K562 (cell line): Measurements from ENCODE around the gene RAB38. TPM values are rescaled to one million over a fixed set of nuclear protein-coding genes. Genes with fewer than 3 reads are reported as not detected.

ENCODE experiments used
- ATAC-seq: fragments of 200-7000 bp; cut with Tn5 transposase; 3 replicates; pipeline ENCODE4 v1.9.1; 2020; ENCODE audit warnings: moderate library complexity
- BruUV-seq: library from RNA; stranded (reverse); fragments of 400-500 nt; replicated peaks from 2 replicates; lab custom pipeline; 2021; lab: Mats Ljungman, UMichigan
- CTCF ChIA-PET: fragments of 300-600 bp; formaldehyde crosslinking; extraction: SDS; loops from one replicate; lab custom pipeline; 2021; ENCODE audit warnings: low intra/inter-chr PET ratio; lab: Yijun Ruan, JAX
- POLR2A ChIA-PET: fragments of 300-600, 350-650 bp; sonication (Branson Sonifier 250); formaldehyde crosslinking; extraction: SDS; loops from one replicate; lab custom pipeline; 2021; ENCODE audit warnings: antibody characterized with exemption, inconsistent platforms; lab: Yijun Ruan, JAX
- DNase-seq, 4 experiments: peaks; one replicate each; pipeline versions ENCODE4 v3.0.0 to v3.0.0-alpha.2; 2011 to 2018; ENCODE audit warnings: low spot score in 3 of 4, mixed read lengths in 3 of 4; ENCODE audit errors: extremely low read depth in 1 of 4
- FAIRE-seq: peaks from 2 replicates; lab custom pipeline; 2011; peaks lifted over from hg19 to GRCh38; lab: Jason Lieb, UNC
- H2AFZ ChIP-seq: 2 replicates; pipeline ENCODE4 v1.6.0; 2011; ENCODE audit warnings: low read depth, low read length, control low read depth, inconsistent platforms
- H3K27ac ChIP-seq: fragments of 200-600 bp; 3 replicates; pipeline ENCODE4 v1.8.0; 2011; ENCODE audit warnings: low read depth, mild to moderate bottlenecking, control low read depth, inconsistent platforms, low read length, moderate library complexity, mixed read lengths; ENCODE audit errors: extremely low read depth
- H3K27me3 ChIP-seq, 2 experiments: fragments of 300-600 bp in 1 of 2; 2 replicates in 1 of 2; 3 replicates in 1 of 2; pipeline versions ENCODE4 v1.6.0 to v1.8.0; 2011; ENCODE audit warnings: inconsistent platforms in 2 of 2, low read length in 2 of 2, mild to moderate bottlenecking in 1 of 2, mixed read lengths in 1 of 2, moderate library complexity in 1 of 2; ENCODE audit not compliant: control insufficient read depth in 2 of 2, insufficient read depth in 2 of 2
- H3K36me3 ChIP-seq: fragments of 300-600 bp; 3 replicates; pipeline ENCODE4 v1.8.0; 2011; ENCODE audit warnings: mild to moderate bottlenecking, low read length, inconsistent platforms; ENCODE audit not compliant: control insufficient read depth, insufficient read depth
- H3K4me1 ChIP-seq, 2 experiments: fragments of 200-600 bp in 1 of 2; replicated peaks in 1 of 2; 2 replicates in 1 of 2; 3 replicates in 1 of 2; pipeline versions ENCODE4 v1.5.1 to v1.8.0; 2011; ENCODE audit warnings: inconsistent platforms in 2 of 2, low read length in 2 of 2, mild to moderate bottlenecking in 1 of 2, mixed read lengths in 1 of 2, moderate library complexity in 1 of 2; ENCODE audit not compliant: control insufficient read depth in 2 of 2, insufficient read depth in 2 of 2
- H3K4me2 ChIP-seq: 2 replicates; pipeline ENCODE4 v1.6.1; 2011; ENCODE audit warnings: low read length, control low read depth, inconsistent platforms, mixed read lengths; ENCODE audit not compliant: insufficient read depth
- H3K4me3 ChIP-seq: fragments of 200-600 bp; sonication (generic), shearing (Covaris generic); 2 replicates; pipeline ENCODE4 v1.5.1; 2016; ENCODE audit warnings: control low read depth, inconsistent platforms
- H3K79me2 ChIP-seq: fragments of 200-600 bp; 3 replicates; pipeline ENCODE4 v1.8.0; 2011; ENCODE audit warnings: low read length, inconsistent platforms; ENCODE audit not compliant: control insufficient read depth, insufficient read depth
- H3K9ac ChIP-seq, 2 experiments: 2 replicates each; pipeline versions ENCODE4 v1.6.0 to v1.6.1; 2011; ENCODE audit warnings: low read depth in 2 of 2, low read length in 2 of 2, control low read depth in 1 of 2, inconsistent platforms in 1 of 2, mild to moderate bottlenecking in 1 of 2, mixed read lengths in 1 of 2; ENCODE audit not compliant: insufficient read depth in 1 of 2
- H3K9me1 ChIP-seq: one replicate; pipeline ENCODE4 v1.6.0; 2011; ENCODE audit warnings: inconsistent platforms, mild to moderate bottlenecking, low read length, moderate library complexity; ENCODE audit not compliant: control insufficient read depth, insufficient read depth
- H3K9me3 ChIP-seq: replicated peaks from 2 replicates; pipeline ENCODE4 v1.5.1; 2011; ENCODE audit warnings: low read depth, low read length, inconsistent platforms; ENCODE audit not compliant: control insufficient read depth, insufficient read depth
- H4K20me1 ChIP-seq: replicated peaks from 2 replicates; pipeline ENCODE4 v1.6.1; 2011; ENCODE audit warnings: low read length, inconsistent platforms, mixed read lengths; ENCODE audit not compliant: control insufficient read depth, insufficient read depth
- AFF4 ChIP-seq: sonication (generic); formaldehyde crosslinking; IDR thresholded peaks from 2 replicates; pipeline ENCODE4 v1.8.0; 2023; ENCODE audit warnings: mild to moderate bottlenecking, missing genetic modification reagents
- C11orf30 ChIP-seq: fragments of 450-650 bp; IDR thresholded peaks from 2 replicates; pipeline ENCODE4 v1.6.1; 2016; ENCODE audit warnings: low read depth, mild to moderate bottlenecking
- CBX8 ChIP-seq: fragments of 200-600 bp; sonication (generic); IDR thresholded peaks from 2 replicates; pipeline ENCODE4 v1.6.1; 2012; ENCODE audit warnings: borderline replicate concordance, mixed run types, low read depth, mild to moderate bottlenecking, moderate library complexity, mixed read lengths, low read length, control low read depth, inconsistent platforms; ENCODE audit not compliant: poor library complexity, severe bottlenecking; ENCODE audit errors: extremely low read depth
- RFX7 ChIP-seq: fragments of 250-450 bp; sonication (Bioruptor Pico); IDR thresholded peaks from 2 replicates; pipeline ENCODE4 v1.5.1; 2021; ENCODE audit warnings: mild to moderate bottlenecking
- SAFB ChIP-seq: fragments of 200-400 bp; formaldehyde crosslinking; IDR thresholded peaks from 2 replicates; pipeline ENCODE4 v1.6.1; 2017; ENCODE audit warnings: low read depth, low read length, borderline replicate concordance
- TCF7 ChIP-seq: sonication (generic); IDR thresholded peaks from 2 replicates; pipeline ENCODE4 v1.6.1; 2016; ENCODE audit warnings: antibody characterized with exemption, borderline replicate concordance
- ZBTB49 ChIP-seq: sonication (generic); formaldehyde crosslinking; IDR thresholded peaks from 2 replicates; pipeline ENCODE4 v1.8.0; 2022; ENCODE audit warnings: missing genetic modification reagents, mild to moderate bottlenecking, borderline replicate concordance
- ZKSCAN3 ChIP-seq: fragments of 250-450 bp; sonication (Bioruptor Pico); IDR thresholded peaks from 2 replicates; pipeline ENCODE4 v1.4.0; 2020
- ZNF280A ChIP-seq: fragments of 450-650 bp; IDR thresholded peaks from 2 replicates; pipeline ENCODE4 v1.6.1; 2018; ENCODE audit warnings: mild to moderate bottlenecking, low read depth; ENCODE audit not compliant: partially characterized antibody
- ZNF507 ChIP-seq: conservative IDR thresholded peaks from 2 replicates; pipeline ENCODE4 v1.6.1; 2017; ENCODE audit warnings: missing genetic modification characterization, missing compliant biosample characterization
- ZNF589 ChIP-seq: fragments of 200-800 bp; sonication (Bioruptor generic); IDR thresholded peaks from 2 replicates; pipeline ENCODE4 v1.6.1; 2016; ENCODE audit warnings: low read depth, missing genetic modification characterization, missing compliant biosample characterization
- ZNF77 ChIP-seq: fragments of 250-450 bp; sonication (Bioruptor Pico); IDR thresholded peaks from 2 replicates; pipeline ENCODE4 v1.5.0; 2020
- WGBS: fragments of 100-300 bp; shearing (Covaris generic); methylation state at CpG from one replicate; pipeline ENCODE4 v1.1.6; 2016; ENCODE audit warnings: low coverage, mixed read lengths; ENCODE audit not compliant: insufficient coverage; ENCODE audit errors: missing lambda C conversion rate; 5-methylcytosine and 5-hydroxymethylcytosine counted together
- in situ Hi-C: fragments of 300-500 bp; cut with MboI; formaldehyde crosslinking; loops from 4 replicates; pipeline ENCODE4 v1.15.0; 2018; ENCODE audit warnings: inconsistent platforms, mixed read lengths
- intact Hi-C: fragments of 100-400 bp; cut with micrococcal nuclease; formaldehyde crosslinking; loops from 2 replicates; pipeline ENCODE4 v1.14.2; 2022
- polyA plus RNA-seq, 8 experiments: library from polyadenylated mRNA; depleted of rRNA in 4 of 8; stranded (reverse) in 5 of 8; unstranded in 3 of 8; fragments of >200 nt; fragmentation: Nextera tagmentation in 2 of 8; fragmentation: Illumina TruSeq in 1 of 8; extraction: Ambion mirVana in 2 of 8; extraction: Trizol in 1 of 8; gene quantifications; 2 replicates each; pipeline versions ENCODE4 v1.2.1 to v1.2.3, GENCODE V29; 2011 to 2014; ENCODE audit warnings: inconsistent platforms in 1 of 8, missing spikeins in 1 of 8
- total RNA-seq, 7 experiments: library from RNA; depleted of rRNA in 6 of 7; stranded (reverse); fragments of >200 nt in 6 of 7; fragmentation: Illumina TruSeq in 2 of 7; extraction: Trizol in 2 of 7; gene quantifications; 2 replicates each; pipeline versions ENCODE4 v1.2.1 to v1.2.3, GENCODE V29; 2011 to 2021; ENCODE audit warnings: low replicate concordance in 1 of 7

The RAB38 gene
- total and polyA plus RNA-seq, 9 of the 15 experiments (the other 6 are each of a cell fraction or from before 2014, with no cell fraction given): 0.59 to 2.9 (median 2.2) TPM

- TF ChIP-seq C11orf30: peak; percentile 34; the same call in 1 of the 2 replicates
- TF ChIP-seq ZNF589 (CRISPR knock-in tag): no peak
- no peak for TF ChIP-seq RFX7 (CRISPR knock-in tag)
- TF ChIP-seq ZNF77: no peak
- TF ChIP-seq CBX8: no peak
- no peak for TF ChIP-seq ZBTB49 (CRISPR knock-in tag)
- no peak for TF ChIP-seq ZNF280A
Observed at GRCh38 chr11:88213406-88213805, 38.2 kb upstream of the RAB38 start (continued).

GRCh38 chr11:88212300-88212699 is 37.1 kb upstream of the RAB38 start:
- Histone ChIP-seq H2AFZ (no peak overlapping the region), H4K20me1 (no peaks in the 10 kb centered on the region), H3K4me1 (no peaks in the 10 kb centered on the region), H3K9ac (no peak overlapping the region), H3K9me1 (no peaks in the 10 kb centered on the region), H3K36me3 (no peaks in the 10 kb centered on the region), H3K79me2 (no peaks in the 10 kb centered on the region), H3K9me3 (no peaks in the 10 kb centered on the region), H3K4me2 (no peak overlapping the region), H3K27ac (no peak overlapping the region), H3K27me3 (no peaks in the 10 kb centered on the region), H3K4me3 (no peak overlapping the region)
- 8% methylated on average over 1 of the region's 1 CpG for WGBS
- POLR2A ChIA-PET: no interaction called here
- DNase-seq: no peak
- BruUV-seq: no TSS peak
- no peak for FAIRE-seq
- intact Hi-C loops: no loop called here
- no peak for ATAC-seq
- in situ Hi-C loops: no loop called here
- CTCF ChIA-PET: no interaction called here
- TF ChIP-seq AFF4 (CRISPR knock-in tag) (no peak), ZKSCAN3 (CRISPR knock-in tag) (no peak), ZNF280A (no peak), SAFB (no peak), TCF7 (no peak), ZNF507 (no peak)
